GM19452 (cell line): Measurements from ENCODE around the gene STATH.
"Not testable (repeated sequence)": the region's sequence is repeated elsewhere in the genome, so short reads cannot be mapped to it uniquely, and the experiment has no call there.

Experiments used
- ATAC-seq: cut with Tn5 transposase; IDR thresholded peaks from one replicate; pipeline ENCODE4 v1.9.1; 2021; ENCODE audit not compliant: unreplicated experiment

The STATH gene, protein sequence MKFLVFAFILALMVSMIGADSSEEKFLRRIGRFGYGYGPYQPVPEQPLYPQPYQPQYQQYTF

DNA sequence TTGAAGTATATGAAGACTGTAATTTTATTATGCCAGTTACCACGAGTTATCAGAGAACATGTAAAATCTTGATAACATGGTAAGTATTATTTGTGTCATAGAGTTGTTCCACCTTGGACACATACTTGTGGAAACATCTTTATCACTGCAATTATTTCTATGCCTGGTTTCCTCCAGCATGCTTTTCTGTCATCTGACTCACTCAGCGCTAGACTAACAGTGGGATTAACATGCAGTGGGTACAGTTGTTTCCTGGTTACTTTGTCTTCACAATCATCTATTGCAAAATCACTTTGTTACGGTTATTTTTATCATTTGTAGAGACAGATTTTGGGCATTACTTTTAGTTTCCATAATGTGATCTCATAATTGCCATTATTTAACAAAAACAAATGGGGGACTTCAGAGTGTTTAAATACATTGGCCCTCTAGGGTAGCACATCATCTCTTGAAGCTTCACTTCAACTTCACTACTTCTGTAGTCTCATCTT lies at the start of gene STATH:
Gene STATH (plus strand): TSS at position 441 of the 491 bp plus-strand sequence. CDS start 2,472 bp downstream, outside the sequence.
- no peak for ATAC-seq

DNA sequence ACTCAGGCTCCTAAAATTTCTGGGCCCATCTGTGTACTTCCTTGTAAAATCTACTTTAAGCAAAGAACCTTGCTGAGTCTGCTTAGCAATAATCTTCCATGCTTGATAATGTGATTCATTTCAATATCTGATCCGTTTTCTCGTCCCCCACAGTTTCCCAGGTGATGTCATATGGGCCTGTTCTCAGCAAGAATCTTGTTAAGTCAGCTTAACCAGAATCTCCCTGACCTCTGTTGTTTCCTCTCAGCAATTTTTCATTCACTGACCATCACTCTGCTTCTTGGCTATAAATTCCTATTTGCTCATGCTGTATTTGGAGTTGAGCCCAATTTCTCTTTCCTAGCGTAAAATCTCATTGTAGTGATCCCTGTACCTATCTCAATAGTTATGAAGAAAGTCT lies 44.2 kb upstream of the STATH start:
- ATAC-seq = no peak

DNA sequence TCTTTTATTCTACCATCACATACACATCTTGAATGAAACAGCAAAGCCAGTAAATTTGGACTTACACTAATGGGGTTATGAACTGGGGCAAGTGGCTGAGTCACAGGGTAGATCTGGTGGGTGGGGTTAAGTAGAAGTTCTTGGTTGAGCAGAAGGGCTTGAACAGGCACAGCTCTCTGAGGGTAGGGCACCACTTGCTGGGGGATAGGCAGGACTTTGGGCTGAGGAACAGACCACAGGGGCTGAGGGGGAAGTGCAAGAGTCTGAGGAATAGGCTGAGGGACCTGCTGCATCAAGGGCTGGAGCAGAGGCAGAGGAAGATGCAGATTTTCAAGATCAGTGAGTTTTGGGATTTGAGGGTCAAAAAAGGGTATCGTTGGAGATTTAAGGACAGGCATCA lies 38.6 kb upstream of the STATH start:
- no peak for ATAC-seq

DNA sequence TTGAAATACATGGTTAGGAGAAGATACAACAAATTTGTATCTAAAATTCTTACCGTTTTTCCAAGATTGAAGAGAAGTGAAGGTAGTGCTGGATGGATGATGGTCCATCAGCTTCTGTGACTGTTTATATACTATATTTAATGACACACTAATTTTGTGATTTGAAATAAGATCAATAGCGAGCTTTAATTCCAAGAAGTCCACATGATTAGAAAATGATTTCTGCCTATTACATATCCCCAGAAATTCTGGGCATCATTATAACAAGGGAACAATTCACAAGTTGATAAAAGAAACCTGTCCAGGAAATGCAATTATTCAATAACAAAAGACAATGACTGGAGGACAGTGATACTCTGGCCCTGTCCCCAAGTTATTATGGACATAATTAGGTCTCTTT lies 30.1 kb upstream of the STATH start, which contains the start of gene CSN2:
Gene CSN2 (minus strand): TSS at position 101 of the 400 bp plus-strand sequence. CDS start 4,733 bp downstream, outside the sequence.
- no peak for ATAC-seq

DNA sequence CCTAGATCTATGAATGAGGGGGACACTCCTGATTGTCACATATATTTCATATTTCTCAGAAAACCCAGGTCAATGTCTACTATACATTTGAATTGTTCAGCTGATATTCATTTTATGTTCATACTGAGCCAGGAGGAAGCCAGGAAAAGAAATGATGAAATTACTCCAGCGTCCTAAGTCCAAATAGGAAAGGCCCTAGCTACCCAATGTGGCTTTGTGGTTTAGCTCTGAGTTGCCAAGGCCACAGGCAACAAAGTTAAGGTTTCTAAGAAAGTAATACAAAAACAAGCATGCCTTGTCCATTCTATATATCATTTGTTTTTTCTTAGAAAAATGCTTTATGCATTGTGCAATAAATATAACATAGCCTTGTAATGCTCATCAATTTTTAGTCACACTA lies 25.7 kb upstream of the STATH start:
- no peak for ATAC-seq

DNA sequence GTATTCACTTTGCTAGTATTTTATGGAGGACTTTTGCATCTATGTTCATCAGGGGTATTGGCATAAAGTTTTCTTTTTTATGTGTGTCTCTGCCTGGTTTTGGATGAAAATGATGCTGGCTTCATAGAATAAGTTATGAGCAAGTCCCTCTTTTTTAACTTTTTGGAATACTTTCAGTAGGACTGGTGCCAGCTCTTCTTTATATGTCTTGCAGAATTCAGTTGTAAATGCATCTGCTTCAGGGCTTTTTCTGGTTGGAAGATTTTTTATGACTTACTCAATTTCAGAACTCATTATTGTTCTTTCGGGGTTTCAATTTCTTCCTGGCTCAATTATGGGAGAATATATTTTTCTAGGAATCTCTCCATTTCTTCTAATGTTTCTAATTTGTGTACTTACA lies 21.1 kb upstream of the STATH start:
- ATAC-seq = no peak

DNA sequence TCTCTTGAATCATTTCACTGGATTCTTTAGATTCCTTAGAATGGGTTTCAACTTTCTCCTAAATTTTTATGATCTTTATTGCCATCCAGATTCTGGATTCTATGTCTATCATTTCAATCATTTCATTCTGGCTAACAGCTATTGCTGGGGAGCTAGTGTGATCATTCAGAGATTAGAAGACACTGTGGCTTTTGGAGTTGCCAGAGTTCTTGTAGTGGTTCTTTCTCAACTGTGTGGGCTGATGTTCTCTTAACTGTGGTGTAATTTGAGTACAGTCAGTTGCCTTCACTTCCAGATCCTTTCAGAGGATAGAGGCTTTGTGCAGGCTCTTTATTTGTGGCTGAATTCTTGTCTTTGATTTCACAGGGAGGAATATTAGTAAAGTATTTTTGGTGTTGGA lies 18.2 kb upstream of the STATH start:
- ATAC-seq = no peak

DNA sequence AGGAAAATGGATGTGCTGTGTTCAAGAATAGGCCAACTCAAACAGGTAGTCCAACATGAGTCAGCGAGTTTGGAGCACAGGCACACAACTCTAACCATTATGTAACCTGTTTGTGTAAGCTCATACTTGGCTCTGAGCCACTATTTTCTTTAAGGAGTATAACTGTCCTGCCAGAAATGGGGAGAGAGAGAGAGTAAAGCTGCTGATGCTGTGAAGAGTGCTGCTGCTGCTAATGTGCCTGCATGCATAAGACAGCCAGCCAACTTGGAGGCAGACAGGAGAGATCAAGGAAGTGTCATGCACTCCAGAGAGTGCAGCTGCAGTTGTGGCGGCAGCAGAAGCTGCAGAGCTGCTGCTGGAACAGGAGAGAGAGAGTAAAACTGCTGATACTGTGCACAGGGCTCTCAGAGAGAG lies 11.7 kb upstream of the STATH start:
- no peak for ATAC-seq

DNA sequence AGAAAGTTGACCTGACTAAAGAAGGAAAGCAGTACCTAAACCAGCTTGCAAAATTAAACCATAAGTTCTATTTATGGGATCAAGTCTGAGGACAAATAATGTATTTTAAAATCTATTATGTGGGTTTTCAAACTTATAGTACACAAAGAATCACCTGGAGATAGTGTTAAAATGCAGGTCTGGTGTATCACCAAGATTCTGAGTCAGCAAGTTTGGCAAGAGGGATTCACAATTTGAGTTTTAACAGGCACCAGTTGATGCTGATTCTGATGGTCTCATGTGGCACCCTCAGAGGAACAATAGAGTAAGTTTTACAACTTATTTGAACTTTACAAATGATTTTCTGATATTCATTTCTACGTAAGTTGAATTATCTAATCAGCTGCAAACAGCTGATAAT lies 9.1 kb upstream of the STATH start:
- ATAC-seq = no peak

DNA sequence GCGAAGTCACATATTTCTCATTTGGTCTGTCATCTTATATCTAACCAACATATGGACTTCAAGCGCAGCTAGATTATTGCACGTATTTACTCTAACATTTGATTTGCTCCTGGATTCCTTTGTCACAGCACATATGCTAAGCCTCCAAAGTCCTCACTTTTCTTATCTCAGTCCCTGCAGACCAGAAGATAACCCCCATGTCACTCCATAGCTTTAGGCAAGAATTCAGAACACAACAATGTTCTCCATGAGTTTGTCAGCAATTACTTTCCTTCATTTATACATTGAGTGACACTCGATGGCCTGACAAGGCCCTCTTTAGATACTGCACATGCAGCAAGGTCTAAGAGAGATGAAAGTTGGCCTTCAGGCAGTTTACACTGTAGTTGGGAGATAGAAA lies 4.8 kb upstream of the STATH start:
- no peak for ATAC-seq

DNA sequence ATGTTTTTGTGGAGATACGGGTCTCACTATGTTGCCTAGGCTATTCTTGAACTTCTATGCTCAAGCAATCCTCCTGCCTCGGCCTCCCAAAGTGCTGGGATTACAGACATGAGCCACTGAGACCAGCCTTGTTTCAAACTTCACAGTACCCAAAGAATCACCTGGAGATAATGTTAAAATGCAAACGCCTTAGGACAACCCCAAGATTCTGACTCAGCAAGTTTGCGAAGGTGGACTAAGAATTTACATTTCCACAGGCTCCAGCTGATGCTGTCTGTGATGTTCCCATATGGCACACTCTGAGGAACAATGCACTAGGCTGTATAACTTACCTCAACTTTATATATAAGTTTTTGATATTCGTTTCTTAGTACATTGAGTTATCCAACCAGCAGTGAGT lies 984 bp upstream of the STATH start:
- no peak for ATAC-seq

DNA sequence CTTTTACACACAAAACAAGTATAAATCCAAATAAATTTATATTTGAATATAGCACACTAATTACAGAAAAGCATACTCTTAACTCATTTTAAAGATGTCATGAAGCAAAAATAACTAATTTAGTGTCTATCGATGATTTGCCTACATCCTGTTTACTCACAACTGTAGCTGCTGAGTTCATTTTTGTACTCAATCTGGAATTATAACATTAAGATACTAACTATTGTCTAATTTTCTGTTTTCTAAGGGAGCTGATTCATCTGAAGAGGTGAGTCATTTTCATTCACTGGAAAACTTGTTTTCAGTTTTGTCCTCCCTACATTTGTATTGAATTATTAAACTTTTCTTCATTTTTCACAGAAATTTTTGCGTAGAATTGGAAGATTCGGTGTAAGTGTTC lies 3.7 kb downstream of the STATH start:
- no peak for ATAC-seq

DNA sequence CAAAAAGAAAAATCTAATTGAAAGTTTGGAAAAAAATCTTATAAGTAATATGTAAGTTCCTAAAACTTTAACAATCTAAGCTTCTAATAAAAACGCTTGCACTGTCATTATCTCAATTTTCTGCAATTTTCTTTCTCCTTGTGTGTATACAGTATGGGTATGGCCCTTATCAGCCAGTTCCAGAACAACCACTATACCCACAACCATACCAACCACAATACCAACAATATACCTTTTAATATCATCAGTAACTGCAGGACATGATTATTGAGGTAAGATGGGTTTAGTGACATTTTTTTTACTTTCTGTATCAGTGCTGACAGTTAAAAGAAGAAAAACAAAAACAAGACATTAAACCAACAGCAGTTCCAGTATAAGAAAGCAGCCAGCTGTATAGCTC lies 4.9 kb downstream of the STATH start:
- ATAC-seq = no peak

DNA sequence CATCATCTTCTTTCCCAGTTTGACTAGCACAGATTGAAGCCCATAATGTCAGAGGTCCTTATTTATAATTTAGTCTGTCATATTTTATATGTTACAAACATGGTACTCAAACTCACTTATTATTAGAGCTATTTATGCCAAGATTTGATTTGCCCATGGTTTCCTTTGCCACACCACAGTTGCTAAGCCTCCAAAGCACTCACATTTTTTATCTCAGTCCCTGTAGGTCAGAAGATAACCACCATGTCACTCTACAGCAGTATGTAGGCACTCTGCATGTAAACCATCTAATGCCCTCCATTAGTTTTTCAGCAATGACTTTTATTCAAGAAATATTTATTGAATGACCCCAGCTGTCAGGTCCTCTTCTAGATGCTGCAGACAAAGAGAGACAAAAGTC lies 6.7 kb downstream of the STATH start:
- ATAC-seq = no peak

DNA sequence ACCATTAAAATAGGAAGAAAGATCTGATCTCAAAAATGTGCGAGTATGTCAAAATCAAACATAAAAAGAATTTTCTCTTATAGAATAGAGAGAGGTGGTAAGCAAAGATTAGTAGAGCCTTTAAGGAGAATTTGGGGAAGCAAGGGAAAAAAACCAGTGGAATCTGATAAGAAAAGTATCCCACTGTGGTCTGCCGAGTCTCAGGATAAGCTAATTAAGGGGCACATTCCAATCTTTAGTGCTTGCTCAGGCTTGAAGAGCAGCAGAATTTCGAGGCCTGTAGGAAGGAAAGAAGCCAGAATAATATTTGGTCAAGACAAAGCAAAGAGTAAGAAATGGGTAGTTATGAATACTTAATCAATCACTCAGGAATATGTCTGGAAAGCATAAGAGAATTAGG lies 13.0 kb downstream of the STATH start:
- no peak for ATAC-seq

DNA sequence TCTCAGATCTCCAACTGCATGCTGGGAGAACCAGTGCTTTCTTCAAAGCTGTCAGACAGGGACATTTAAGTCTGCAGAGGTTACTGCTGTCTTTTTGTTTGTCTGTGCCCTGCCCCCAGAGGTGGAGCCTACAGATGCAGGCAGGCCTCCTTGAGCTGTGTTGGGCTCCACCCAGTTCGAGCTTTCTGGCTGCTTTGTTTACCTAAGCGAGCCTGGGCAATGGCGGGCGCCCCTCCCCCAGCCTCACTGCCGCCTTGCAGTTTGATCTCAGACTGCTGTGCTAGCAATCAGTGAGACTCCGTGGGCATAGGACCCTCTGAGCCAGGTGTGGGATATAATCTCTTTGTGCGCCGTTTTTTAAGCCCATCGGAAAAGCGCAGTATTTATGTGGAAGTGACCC lies 23.2 kb downstream of the STATH start:
- ATAC-seq = not testable (repeated sequence)

DNA sequence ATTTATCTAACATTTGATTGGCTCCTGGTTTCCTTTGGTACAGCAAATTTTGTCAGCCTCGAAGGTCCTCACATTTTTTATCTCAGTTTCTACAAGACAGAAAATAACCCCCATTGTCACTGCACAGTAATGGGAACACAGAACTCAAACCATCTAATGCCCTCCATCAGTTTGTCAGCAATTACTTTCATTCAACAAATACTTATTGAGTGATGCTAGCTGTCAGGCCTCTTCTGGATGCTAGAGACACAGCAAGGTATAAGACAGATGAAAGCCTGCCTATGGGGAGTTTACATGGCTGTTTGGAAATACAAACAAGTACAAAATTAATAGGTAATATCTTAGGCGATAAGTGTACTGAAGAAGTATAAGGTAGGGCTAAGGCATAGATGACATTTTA lies 27.5 kb downstream of the STATH start:
- ATAC-seq = no peak

DNA sequence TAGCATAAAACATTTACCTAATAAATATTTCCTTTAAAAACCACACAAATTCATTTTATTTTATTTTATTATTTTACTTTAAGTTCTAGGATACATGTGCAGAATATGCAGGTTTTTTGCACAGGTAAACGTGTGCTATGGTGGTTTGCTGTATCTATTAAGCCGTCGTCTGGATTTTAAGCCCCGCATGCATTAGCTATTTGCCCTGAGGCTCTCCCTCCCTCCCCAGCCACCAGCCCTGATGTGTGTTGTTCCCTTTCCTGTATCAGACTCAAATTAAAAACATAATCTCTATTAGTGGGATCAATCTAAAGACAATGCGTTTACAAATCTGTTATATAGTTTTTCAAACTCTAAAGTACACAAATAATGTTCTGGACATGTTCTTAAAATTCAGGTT lies 31.2 kb downstream of the STATH start:
- no peak for ATAC-seq

DNA sequence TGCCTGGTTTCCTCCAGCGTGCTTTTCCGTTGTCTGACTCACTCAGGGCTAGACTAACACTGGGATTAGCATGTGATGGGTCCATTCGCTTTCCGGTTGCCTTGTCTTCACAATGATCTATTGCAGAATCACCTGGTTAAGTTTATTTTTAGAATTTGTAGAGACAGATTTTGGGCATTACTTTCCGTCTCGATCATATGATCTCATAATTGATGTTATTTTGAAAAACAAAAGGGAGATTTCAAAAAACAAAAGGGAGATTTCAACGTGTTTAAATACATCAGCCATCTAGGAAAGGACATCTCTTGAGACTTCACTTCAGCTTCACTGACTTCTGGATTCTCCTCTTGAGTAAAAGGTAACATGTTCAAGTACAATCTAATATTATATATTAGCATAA lies 32.4 kb downstream of the STATH start, which contains the start of gene HTN3:
Gene HTN3 (plus strand): TSS at position 301 of the 400 bp plus-strand sequence. CDS start 2,282 bp downstream, outside the sequence.
- ATAC-seq = not testable (repeated sequence)

DNA sequence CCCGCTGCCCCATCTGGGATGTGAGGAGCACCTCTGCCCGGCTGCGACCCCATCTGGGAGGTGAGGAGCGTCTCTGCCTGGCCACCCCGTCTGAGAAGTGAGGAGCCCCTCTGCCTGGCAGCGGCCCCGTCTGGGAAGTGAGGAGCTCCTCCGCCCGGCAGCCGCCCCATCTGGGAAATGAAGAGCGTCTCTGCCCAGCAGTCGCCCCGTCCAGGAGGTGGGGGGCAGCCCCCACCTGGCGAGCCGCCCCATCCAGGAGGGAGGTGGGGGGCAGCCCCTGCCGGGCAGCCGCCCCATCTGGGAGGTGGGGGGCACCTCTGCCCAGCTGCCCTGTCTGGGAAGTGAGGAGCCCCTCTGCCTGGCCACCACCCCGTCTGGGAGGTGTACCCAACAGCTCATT lies 41.8 kb downstream of the STATH start:
- not testable (repeated sequence) for ATAC-seq

DNA sequence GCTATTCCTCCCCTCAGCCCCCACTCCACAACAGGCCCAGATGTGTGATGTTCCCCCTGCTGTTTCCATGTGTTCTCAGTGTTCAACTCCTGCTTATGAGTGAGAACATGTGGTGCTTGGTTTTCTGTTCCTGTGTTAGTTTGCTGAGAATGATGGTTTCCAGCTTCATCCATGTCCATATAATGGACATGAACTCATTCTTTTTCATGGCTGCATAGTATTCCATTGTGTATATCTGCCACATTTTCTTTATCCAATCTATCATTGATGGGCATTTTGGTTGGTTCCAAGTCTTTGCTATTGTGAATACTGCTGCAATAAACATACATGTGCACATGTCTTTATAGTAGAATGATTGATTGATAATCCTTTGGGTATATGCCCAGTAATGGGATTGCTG lies 44.2 kb downstream of the STATH start:
- not testable (repeated sequence) for ATAC-seq

DNA sequence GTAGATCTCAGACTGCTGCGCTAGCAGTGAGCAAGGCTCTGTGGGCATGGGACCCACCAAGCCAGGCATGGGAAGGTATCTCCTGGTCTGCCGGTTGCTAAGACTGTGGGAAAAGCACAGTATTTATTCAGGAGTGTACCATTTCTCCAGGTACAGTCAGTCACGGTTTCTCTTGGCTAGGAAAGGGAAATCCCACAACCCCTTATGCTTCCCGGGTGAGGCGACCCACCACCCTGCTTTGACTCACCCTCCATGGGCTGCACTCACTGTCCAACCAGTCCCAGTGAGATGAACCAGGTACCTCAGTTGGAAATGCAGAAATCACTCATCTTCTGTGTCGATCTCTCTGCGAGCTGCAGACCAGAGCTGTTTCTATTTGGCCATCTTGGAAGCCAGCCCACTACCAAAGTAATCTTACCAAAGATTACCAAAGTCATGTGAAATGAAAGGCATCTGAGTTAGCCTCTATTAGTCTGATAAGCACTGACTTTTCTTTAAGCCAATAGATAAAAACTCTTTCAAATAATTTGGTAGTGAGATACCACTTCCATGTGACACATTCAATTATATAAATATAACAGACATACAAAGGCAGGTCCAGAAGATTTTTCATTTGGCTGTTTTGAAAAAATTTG lies 46.0 kb downstream of the STATH start:
- ATAC-seq = no peak

DNA sequence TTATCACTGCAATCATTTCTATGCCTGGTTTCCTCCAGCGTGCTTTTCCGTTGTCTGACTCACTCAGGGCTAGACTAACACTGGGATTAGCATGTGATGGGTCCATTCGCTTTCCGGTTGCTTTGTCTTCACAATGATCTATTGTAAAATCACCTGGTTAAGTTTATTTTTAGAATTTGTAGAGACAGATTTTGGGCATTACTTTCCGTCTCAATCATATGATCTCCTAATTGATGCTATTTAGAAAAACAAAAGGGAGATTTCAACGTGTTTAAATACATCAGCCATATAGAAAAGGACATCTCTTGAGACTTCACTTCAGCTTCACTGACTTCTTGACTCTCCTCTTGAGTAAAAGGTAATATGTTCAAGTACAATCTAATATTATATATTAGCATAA lies 54.4 kb downstream of the STATH start, which contains the start of gene HTN1:
Gene HTN1 (plus strand): TSS at position 301 of the 400 bp plus-strand sequence. CDS start 2,639 bp downstream, outside the sequence.
- not testable (repeated sequence) for ATAC-seq
